Naive thymus-derived CD4-positive, alpha-beta T cell (primary cell): ENCODE data around the gene C21orf58. TPM values are rescaled to one million over a fixed set of nuclear protein-coding genes. Genes with fewer than 3 reads are reported as not detected.

Experiments
- ATAC-seq: fragments of 150-1000 bp; cut with Tn5 transposase; 2 replicates; pipeline ENCODE4 v1.10.0; 2021; ENCODE audit warnings: mild to moderate bottlenecking, moderate library complexity
- CTCF ChIA-PET: fragments of 350-600 bp; sonication (Branson Sonifier 250); formaldehyde crosslinking; loops from one replicate; lab custom pipeline; 2021; ENCODE audit warnings: antibody characterized with exemption; lab: Charles Lee
- POLR2A ChIA-PET: fragments of 350-600 bp; sonication (Branson Sonifier 250); formaldehyde crosslinking; loops from one replicate; lab custom pipeline; 2021; ENCODE audit warnings: antibody characterized with exemption, inconsistent platforms; lab: Charles Lee
- DNase-seq, 9 donors: peaks; one replicate each; pipeline versions ENCODE4 v3.0.0 to v3.0.0-alpha.2; 2020 to 2022; ENCODE audit warnings: mixed read lengths in 1 of 9
- H3K27ac ChIP-seq: one replicate; pipeline ENCODE4 v1.7.0; 2013; ENCODE audit warnings: mild to moderate bottlenecking, low read depth, low read length, moderate library complexity
- H3K27me3 ChIP-seq, 2 donors: one replicate each; pipeline ENCODE4 v1.7.0; 2013; ENCODE audit warnings: low read length in 2 of 2, mild to moderate bottlenecking in 2 of 2, moderate library complexity in 2 of 2; ENCODE audit not compliant: control insufficient read depth in 2 of 2, insufficient read depth in 2 of 2
- H3K36me3 ChIP-seq, 3 experiments: 1 replicate in 2 of 3; 2 replicates in 1 of 3; pipeline ENCODE4 v1.7.0; 2013; ENCODE audit warnings: low read length in 3 of 3, mild to moderate bottlenecking in 3 of 3, moderate library complexity in 1 of 3; ENCODE audit not compliant: insufficient read depth in 3 of 3, control insufficient read depth in 2 of 3
- H3K4me1 ChIP-seq, 2 donors: one replicate each; pipeline ENCODE4 v1.7.0; 2013; ENCODE audit warnings: low read length in 2 of 2, mild to moderate bottlenecking in 2 of 2, moderate library complexity in 1 of 2; ENCODE audit not compliant: control insufficient read depth in 2 of 2, insufficient read depth in 2 of 2
- H3K4me3 ChIP-seq: 2 replicates; pipeline ENCODE4 v1.7.0; 2013; ENCODE audit warnings: mild to moderate bottlenecking, low read length
- H3K9me3 ChIP-seq, 3 experiments: 1 replicate in 2 of 3; 2 replicates in 1 of 3; pipeline ENCODE4 v1.7.0; 2013; ENCODE audit warnings: low read length in 3 of 3; ENCODE audit not compliant: control insufficient read depth in 2 of 3
- H3K27ac Mint-ChIP-seq, 9 donors: one replicate each; pipeline ENCODE4 v1.8.0; 2020 to 2022; ENCODE audit warnings: mixed read lengths in 9 of 9, mild to moderate bottlenecking in 8 of 9, moderate library complexity in 5 of 9, inconsistent platforms in 2 of 9
- H3K27me3 Mint-ChIP-seq, 5 donors: one replicate each; pipeline ENCODE4 v1.8.0; 2021 to 2022; ENCODE audit warnings: mixed read lengths in 5 of 5, mild to moderate bottlenecking in 1 of 5
- H3K36me3 Mint-ChIP-seq, 5 donors: one replicate each; pipeline ENCODE4 v1.8.0; 2020 to 2022; ENCODE audit warnings: mixed read lengths in 5 of 5, mild to moderate bottlenecking in 3 of 5, inconsistent platforms in 1 of 5
- H3K4me1 Mint-ChIP-seq, 7 donors: one replicate each; pipeline ENCODE4 v1.8.0; 2020 to 2022; ENCODE audit warnings: mixed read lengths in 7 of 7, mild to moderate bottlenecking in 3 of 7, inconsistent platforms in 1 of 7
- H3K4me3 Mint-ChIP-seq, 10 donors: one replicate each; pipeline ENCODE4 v1.8.0; 2020 to 2022; ENCODE audit warnings: mild to moderate bottlenecking in 10 of 10, mixed read lengths in 10 of 10, moderate library complexity in 6 of 10, inconsistent platforms in 2 of 10
- H3K9me3 Mint-ChIP-seq, 11 donors: one replicate each; pipeline ENCODE4 v1.8.0; 2020 to 2022; ENCODE audit warnings: mixed read lengths in 11 of 11, mild to moderate bottlenecking in 4 of 11, inconsistent platforms in 1 of 11, moderate library complexity in 1 of 11
- intact Hi-C, 2 donors: fragments of 100-400 bp; cut with micrococcal nuclease; formaldehyde crosslinking; loops; one replicate each; pipeline ENCODE4 v1.15.1; 2023
- polyA plus RNA-seq, 2 donors: library from polyadenylated mRNA; unstranded; fragments of 300-500 nt; fragmentation: Illumina TruSeq; gene quantifications; one replicate each; pipeline ENCODE4 v1.2.3, GENCODE V29; 2021
- total RNA-seq, 6 experiments: library from RNA in 5 of 6; stranded (reverse) in 5 of 6; gene quantifications; 1 replicate in 5 of 6; 2 replicates in 1 of 6; pipeline ENCODE4 v1.2.3 and lab custom pipeline; 2021 to 2026

Gene C21orf58
- total and polyA plus RNA-seq, 7 experiments from 2014 or later: 0.59 to 38.4 (median 5.7) TPM

- H3K4me1 ChIP-seq: no peaks in the 10 kb centered on the region
- peak; percentile 91 for ATAC-seq
- intact Hi-C loops: loop anchor here (1.0 kb wide), 1 partner anchor 10 kb away; the partner anchor contains the start of gene YBEY (in 2 of the 2)
- H3K9me3 ChIP-seq: no peaks in the 10 kb centered on the region
- Mint-ChIP-seq H3K9me3 (peaks cover 0 to 5% (median 0%) of the 10 kb centered on the region in 11 donors), H3K4me3 (peak overlapping the region; percentile 2 to 82 (median 65)), H3K36me3 (peaks cover 0 to 22% (median 9%) of the 10 kb centered on the region in 5 donors), H3K4me1 (peaks cover 0 to 22% (median 10%) of the 10 kb centered on the region in 7 donors), H3K27ac (peak overlapping the region in 6 of 9 donors; percentile 52 to 90 (median 82)), H3K27me3 (peaks cover 0 to 6% (median 0%) of the 10 kb centered on the region in 5 donors)
- H3K4me3 ChIP-seq: no peak overlapping the region
- no peaks in the 10 kb centered on the region for H3K27me3 ChIP-seq
- peaks cover 0 to 12% (median 7%) of the 10 kb centered on the region in 3 experiments for H3K36me3 ChIP-seq
- ChIA-PET CTCF (no interaction called here), POLR2A (interaction anchor here (1.0 to 1.2 kb wide), 2 partner anchors 10 to 746 kb away, joined by 3 to 6 read pairs; partner anchors contain the start of genes MCM3AP and YBEY)
- H3K27ac ChIP-seq: peak overlapping the region; percentile 41
- peak in 8 of 9 donors; percentile 16 to 71 (median 45) for DNase-seq
These were observed 27.5 kb downstream of the C21orf58 start for GRCh38 chr21:46295996-46296752.

- Mint-ChIP-seq H3K27me3 (peaks cover 0 to 6% (median 0%) of the 10 kb centered on the region in 5 donors), H3K4me3 (no peak overlapping the region), H3K36me3 (peaks cover 0 to 24% (median 10%) of the 10 kb centered on the region in 5 donors), H3K4me1 (peaks cover 0 to 23% (median 10%) of the 10 kb centered on the region in 7 donors), H3K9me3 (peaks cover 0 to 5% (median 0%) of the 10 kb centered on the region in 11 donors), H3K27ac (peak overlapping the region in 3 of 9 donors; percentile 4 to 52 (median 14))
- CTCF ChIA-PET: no interaction called here
- Histone ChIP-seq H3K9me3 (no peaks in the 10 kb centered on the region), H3K4me3 (no peak overlapping the region), H3K36me3 (peaks cover 0 to 13% (median 7%) of the 10 kb centered on the region in 3 experiments), H3K27me3 (no peaks in the 10 kb centered on the region), H3K4me1 (no peaks in the 10 kb centered on the region), H3K27ac (no peak overlapping the region)
- peak; percentile 4 for ATAC-seq
- DNase-seq: no peak
- POLR2A ChIA-PET: interaction anchor here (1.0 to 1.2 kb wide), 2 partner anchors 9 to 745 kb away, joined by 3 to 6 read pairs; partner anchors contain the start of genes MCM3AP and YBEY
- intact Hi-C loops: no loop called here
These were observed 28.4 kb downstream of the C21orf58 start for GRCh38 chr21:46295177-46295770.

- ATAC-seq (no peak), DNase-seq (no peak)
- peaks cover 0 to 6% (median 0%) of the 10 kb centered on the region in 5 donors for H3K27me3 Mint-ChIP-seq
- Histone ChIP-seq H3K4me1 (no peaks in the 10 kb centered on the region), H3K9me3 (no peaks in the 10 kb centered on the region), H3K27me3 (no peaks in the 10 kb centered on the region), H3K4me3 (no peak overlapping the region), H3K27ac (no peak overlapping the region), H3K36me3 (peaks cover 0 to 13% (median 7%) of the 10 kb centered on the region in 3 experiments)
- CTCF ChIA-PET: no interaction called here
- intact Hi-C loops: no loop called here
- peaks cover 0 to 25% (median 11%) of the 10 kb centered on the region in 7 donors for H3K4me1 Mint-ChIP-seq
- peaks cover 0 to 5% (median 0%) of the 10 kb centered on the region in 11 donors for H3K9me3 Mint-ChIP-seq
- peak overlapping the region in 1 of 9 donors; percentile 43 for H3K27ac Mint-ChIP-seq
- H3K36me3 Mint-ChIP-seq: peaks cover 0 to 23% (median 12%) of the 10 kb centered on the region in 5 donors
- no peak overlapping the region for H3K4me3 Mint-ChIP-seq
- POLR2A ChIA-PET: interaction anchor here (1.2 kb wide), 1 partner anchor 9 kb away, joined by 6 read pairs; the partner anchor contains the start of genes MCM3AP and YBEY
These were observed 29.0 kb downstream of the C21orf58 start for GRCh38 chr21:46294647-46295176.

GRCh38 chr21:46291561-46291960, 32.1 kb downstream of the C21orf58 start:
- Mint-ChIP-seq H3K27ac (peak overlapping the region in 2 of 9 donors; percentile 31 to 76), H3K4me1 (peaks cover 7 to 40% (median 28%) of the 10 kb centered on the region in 7 donors), H3K27me3 (no peaks in the 10 kb centered on the region), H3K4me3 (peak overlapping the region in 1 of 10 donors; percentile 33), H3K9me3 (peaks cover 0 to 5% (median 0%) of the 10 kb centered on the region in 11 donors), H3K36me3 (peaks cover 2 to 26% (median 20%) of the 10 kb centered on the region in 5 donors)
- no peak overlapping the region for H3K4me3 ChIP-seq
- intact Hi-C loops: no loop called here
- no peak for DNase-seq
- no peak for ATAC-seq
- H3K27me3 ChIP-seq: no peaks in the 10 kb centered on the region
- ChIA-PET CTCF (interaction anchor here (0.6 kb wide), 1 partner anchor 20 kb away, joined by 4 read pairs; no protein-coding TSS in a partner anchor), POLR2A (no interaction called here)
- H3K9me3 ChIP-seq: no peaks in the 10 kb centered on the region
- H3K36me3 ChIP-seq: peaks cover 0 to 13% (median 7%) of the 10 kb centered on the region in 3 experiments
- no peak overlapping the region for H3K27ac ChIP-seq
- no peaks in the 10 kb centered on the region for H3K4me1 ChIP-seq

GRCh38 chr21:46289655-46290179, 34.0 kb downstream of the C21orf58 start:
- H3K27ac Mint-ChIP-seq: peak overlapping the region in 1 of 9 donors; percentile 51
- H3K4me3 Mint-ChIP-seq: peak overlapping the region in 1 of 10 donors; percentile 39
- intact Hi-C loops: loop anchor here (5.0 to 10.0 kb wide), 4 partner anchors 37 to 315 kb away; partner anchors contain the start of gene DIP2A (in 1 of the 2)
- H3K9me3 Mint-ChIP-seq: peaks cover 0 to 2% (median 0%) of the 10 kb centered on the region in 11 donors
- H3K27ac ChIP-seq: no peak overlapping the region
- no peaks in the 10 kb centered on the region for H3K27me3 ChIP-seq
- DNase-seq (no peak), ATAC-seq (no peak)
- no peaks in the 10 kb centered on the region for H3K27me3 Mint-ChIP-seq
- H3K4me3 ChIP-seq: no peak overlapping the region
- H3K4me1 Mint-ChIP-seq: peaks cover 15 to 45% (median 35%) of the 10 kb centered on the region in 7 donors
- H3K4me1 ChIP-seq: peaks cover 7 to 8% of the 10 kb centered on the region in 2 donors
- H3K36me3 ChIP-seq: peaks cover 0 to 18% (median 7%) of the 10 kb centered on the region in 3 experiments
- ChIA-PET CTCF (no interaction called here), POLR2A (interaction anchor here (0.5 to 0.6 kb wide), 2 partner anchors 80 to 212 kb away, joined by 4 to 5 read pairs; no protein-coding TSS in a partner anchor)
- no peaks in the 10 kb centered on the region for H3K9me3 ChIP-seq
- H3K36me3 Mint-ChIP-seq: peaks cover 4 to 30% (median 22%) of the 10 kb centered on the region in 5 donors
